Mononuclear cell (primary cell): Measurements from ENCODE around the gene FSCN2. TPM values are rescaled to one million over a fixed set of nuclear protein-coding genes. Genes with fewer than 3 reads are reported as not detected.

Source experiments
- H3K27me3 ChIP-seq: 2 replicates; pipeline ENCODE4 v1.6.0; 2011; ENCODE audit warnings: low read length, control low read depth; ENCODE audit not compliant: insufficient read depth
- H3K4me1 ChIP-seq: 2 replicates; pipeline ENCODE4 v1.5.1; 2011; ENCODE audit warnings: mild to moderate bottlenecking, low read length, control low read depth; ENCODE audit not compliant: insufficient read depth
- H3K4me3 ChIP-seq: 2 replicates; pipeline ENCODE4 v1.5.1; 2011; ENCODE audit warnings: mild to moderate bottlenecking, low read length, moderate library complexity
- H3K9me3 ChIP-seq: 2 replicates; pipeline ENCODE4 v1.5.1; 2011; ENCODE audit warnings: low read depth, mild to moderate bottlenecking, control low read depth, low read length
- total RNA-seq: library from RNA; depleted of rRNA; stranded (reverse); fragments of >200 nt; gene quantifications from one replicate; pipeline ENCODE4 v1.2.3, GENCODE V29; 2012

Gene FSCN2
- total RNA-seq, 1 donor: 0.52 TPM

- Histone ChIP-seq H3K9me3 (no peaks in the 10 kb centered on the region), H3K4me3 (no peak overlapping the region), H3K4me1 (peaks cover 59% of the 10 kb centered on the region), H3K27me3 (no peaks in the 10 kb centered on the region)
These were observed 31.0 kb downstream of the FSCN2 start for GRCh38 chr17:81558941-81559806.

GRCh38 chr17:81561494-81561885 lies 33.3 kb downstream of the FSCN2 start:
- H3K4me3 ChIP-seq: no peak overlapping the region
- no peaks in the 10 kb centered on the region for H3K27me3 ChIP-seq
- peaks cover 76% of the 10 kb centered on the region for H3K4me1 ChIP-seq
- no peaks in the 10 kb centered on the region for H3K9me3 ChIP-seq

GRCh38 chr17:81563861-81564586 lies 35.8 kb downstream of the FSCN2 start:
- no peaks in the 10 kb centered on the region for H3K27me3 ChIP-seq
- no peak overlapping the region for H3K4me3 ChIP-seq
- H3K4me1 ChIP-seq: peaks cover 83% of the 10 kb centered on the region
- H3K9me3 ChIP-seq: no peaks in the 10 kb centered on the region

- no peaks in the 10 kb centered on the region for H3K9me3 ChIP-seq
- no peaks in the 10 kb centered on the region for H3K27me3 ChIP-seq
- no peak overlapping the region for H3K4me3 ChIP-seq
- peaks cover 75% of the 10 kb centered on the region for H3K4me1 ChIP-seq
These were observed 36.6 kb downstream of the FSCN2 start for GRCh38 chr17:81564778-81565177.

- H3K4me3 ChIP-seq: no peak overlapping the region
- H3K27me3 ChIP-seq: no peaks in the 10 kb centered on the region
- peaks cover 71% of the 10 kb centered on the region for H3K4me1 ChIP-seq
- no peaks in the 10 kb centered on the region for H3K9me3 ChIP-seq
These were observed 37.1 kb downstream of the FSCN2 start for GRCh38 chr17:81565231-81565630.

- Histone ChIP-seq H3K4me1 (peaks cover 57% of the 10 kb centered on the region), H3K4me3 (no peak overlapping the region), H3K27me3 (no peaks in the 10 kb centered on the region), H3K9me3 (no peaks in the 10 kb centered on the region)
These were observed 38.4 kb downstream of the FSCN2 start for GRCh38 chr17:81566461-81567126.

- Histone ChIP-seq H3K4me1 (peaks cover 51% of the 10 kb centered on the region), H3K4me3 (no peak overlapping the region), H3K27me3 (no peaks in the 10 kb centered on the region), H3K9me3 (no peaks in the 10 kb centered on the region)
These were observed 39.0 kb downstream of the FSCN2 start for GRCh38 chr17:81567191-81567590.

GRCh38 chr17:81568416-81568815 lies 40.2 kb downstream of the FSCN2 start:
- Histone ChIP-seq H3K9me3 (no peaks in the 10 kb centered on the region), H3K4me1 (peaks cover 39% of the 10 kb centered on the region), H3K27me3 (no peaks in the 10 kb centered on the region), H3K4me3 (no peak overlapping the region)

GRCh38 chr17:81569986-81570514 lies 41.9 kb downstream of the FSCN2 start:
- Histone ChIP-seq H3K4me3 (no peak overlapping the region), H3K27me3 (no peaks in the 10 kb centered on the region), H3K9me3 (no peaks in the 10 kb centered on the region), H3K4me1 (peaks cover 23% of the 10 kb centered on the region)

- H3K4me1 ChIP-seq: peaks cover 17% of the 10 kb centered on the region
- no peaks in the 10 kb centered on the region for H3K27me3 ChIP-seq
- no peak overlapping the region for H3K4me3 ChIP-seq
- H3K9me3 ChIP-seq: no peaks in the 10 kb centered on the region
These were observed 42.8 kb downstream of the FSCN2 start for GRCh38 chr17:81570964-81571363.

GRCh38 chr17:81572563-81573168 lies 44.5 kb downstream of the FSCN2 start:
- H3K4me3 ChIP-seq: no peak overlapping the region
- H3K27me3 ChIP-seq: no peaks in the 10 kb centered on the region
- no peaks in the 10 kb centered on the region for H3K9me3 ChIP-seq

GRCh38 chr17:81573794-81574642 lies 45.8 kb downstream of the FSCN2 start:
- Histone ChIP-seq H3K4me1 (peaks cover 9% of the 10 kb centered on the region), H3K4me3 (no peak overlapping the region), H3K9me3 (no peaks in the 10 kb centered on the region), H3K27me3 (no peaks in the 10 kb centered on the region)

More at GRCh38 chr17:81572563-81573168, 44.5 kb downstream of the FSCN2 start:
- peaks cover 4% of the 10 kb centered on the region for H3K4me1 ChIP-seq

- Histone ChIP-seq H3K4me3 (no peak overlapping the region), H3K9me3 (no peaks in the 10 kb centered on the region)
These were observed 46.4 kb downstream of the FSCN2 start for GRCh38 chr17:81574643-81574956.

GRCh38 chr17:81575836-81576235 lies 47.7 kb downstream of the FSCN2 start:
- Histone ChIP-seq H3K4me3 (no peak overlapping the region), H3K27me3 (no peaks in the 10 kb centered on the region), H3K4me1 (peaks cover 9% of the 10 kb centered on the region), H3K9me3 (no peaks in the 10 kb centered on the region)

More at GRCh38 chr17:81574643-81574956, 46.4 kb downstream of the FSCN2 start:
- Histone ChIP-seq H3K27me3 (no peaks in the 10 kb centered on the region), H3K4me1 (peaks cover 9% of the 10 kb centered on the region)
